ENCODE measurements around the gene MTAP. TPM values are rescaled to one million over a fixed set of nuclear protein-coding genes. Genes with fewer than 3 reads are reported as not detected.

The MTAP gene
- polyA plus RNA-seq, 1 donor (not counting 4 experiments of a cell fraction or from before 2014, with no cell fraction given) = 48.7 TPM

GRCh38 chr9:21871256-21871975 lies 69.0 kb downstream of the MTAP start:
- Histone ChIP-seq H4K20me1 (ENCODE audit: control insufficient read depth, extremely low read depth, insufficient read depth, low read length) (no peaks in the 10 kb centered on the region), H2AFZ (ENCODE audit: control insufficient read depth, low read length) (no peak overlapping the region), H3K36me3 (ENCODE audit: control insufficient read depth in 2 of 2, extremely low read depth in 1 of 2, insufficient read depth in 2 of 2, low read length in 2 of 2) (peaks cover 5% of the 10 kb centered on the region in 2 experiments), H3K4me1 (ENCODE audit: control insufficient read depth, extremely low read depth, insufficient read depth, low read length) (peaks cover 20% of the 10 kb centered on the region), H3K9me3 (ENCODE audit: control insufficient read depth, low read depth, low read length) (no peaks in the 10 kb centered on the region), H3K9ac (ENCODE audit: control insufficient read depth, extremely low read depth, insufficient read depth, low read length) (no peak overlapping the region), H3K79me2 (ENCODE audit: control insufficient read depth, insufficient read depth, low read length) (peaks cover 8% of the 10 kb centered on the region), H3K27me3 (ENCODE audit: control insufficient read depth, extremely low read depth, insufficient read depth, low read length) (no peaks in the 10 kb centered on the region), H3K4me2 (ENCODE audit: control insufficient read depth, extremely low read depth, insufficient read depth, low read depth, low read length) (no peak overlapping the region), H3K27ac (ENCODE audit: control insufficient read depth, insufficient read depth, low read length) (no peak overlapping the region), H3K4me3 (ENCODE audit: control insufficient read depth in 2 of 3, extremely low read depth in 1 of 3, insufficient read depth in 2 of 3, low read depth in 1 of 3, low read length in 3 of 3) (no peak overlapping the region), H3K9me1 (ENCODE audit: control insufficient read depth, extremely low read depth, insufficient read depth, low read length) (no peaks in the 10 kb centered on the region)
- FAIRE-seq (no peak), DNase-seq (ENCODE audit: low read depth, low spot score) (no peak)
- TF ChIP-seq EZH2 (IDR thresholded peaks at IDR 0.05; ENCODE audit: low read length) = no peak
- no peak for TF ChIP-seq CTCF (optimal IDR thresholded peaks at IDR 0.05 in 1 of 3, IDR thresholded peaks at IDR 0.05 in 1 of 3, conservative IDR thresholded peaks at IDR 0.05 in 1 of 3; ENCODE audit: extremely low read depth in 1 of 3, insufficient read depth in 2 of 3, low read length in 3 of 3)
- dilution Hi-C loops (cut with MboI; ENCODE audit: extremely low pct_ligation_motif_present, low sequenced_read_pairs) = no loop called here

GRCh38 chr9:21872696-21873095 lies 70.3 kb downstream of the MTAP start:
- Histone ChIP-seq H3K4me1 (ENCODE audit: control insufficient read depth, extremely low read depth, insufficient read depth, low read length) (peaks cover 20% of the 10 kb centered on the region), H3K27ac (ENCODE audit: control insufficient read depth, insufficient read depth, low read length) (no peak overlapping the region), H3K9ac (ENCODE audit: control insufficient read depth, extremely low read depth, insufficient read depth, low read length) (no peak overlapping the region), H2AFZ (ENCODE audit: control insufficient read depth, low read length) (no peak overlapping the region), H3K9me1 (ENCODE audit: control insufficient read depth, extremely low read depth, insufficient read depth, low read length) (no peaks in the 10 kb centered on the region), H3K9me3 (ENCODE audit: control insufficient read depth, low read depth, low read length) (no peaks in the 10 kb centered on the region), H3K4me2 (ENCODE audit: control insufficient read depth, extremely low read depth, insufficient read depth, low read depth, low read length) (no peak overlapping the region), H4K20me1 (ENCODE audit: control insufficient read depth, extremely low read depth, insufficient read depth, low read length) (no peaks in the 10 kb centered on the region), H3K27me3 (ENCODE audit: control insufficient read depth, extremely low read depth, insufficient read depth, low read length) (no peaks in the 10 kb centered on the region), H3K36me3 (ENCODE audit: control insufficient read depth in 2 of 2, extremely low read depth in 1 of 2, insufficient read depth in 2 of 2, low read length in 2 of 2) (peaks cover 5% of the 10 kb centered on the region in 2 experiments), H3K79me2 (ENCODE audit: control insufficient read depth, insufficient read depth, low read length) (peaks cover 19% of the 10 kb centered on the region), H3K4me3 (ENCODE audit: control insufficient read depth in 2 of 3, extremely low read depth in 1 of 3, insufficient read depth in 2 of 3, low read depth in 1 of 3, low read length in 3 of 3) (no peak overlapping the region)
- dilution Hi-C loops (cut with MboI; ENCODE audit: extremely low pct_ligation_motif_present, low sequenced_read_pairs) = no loop called here
- DNase-seq (ENCODE audit: low read depth, low spot score) (no peak), FAIRE-seq (peak; percentile 66)
- TF ChIP-seq EZH2 (IDR thresholded peaks at IDR 0.05; ENCODE audit: low read length) (no peak), CTCF (optimal IDR thresholded peaks at IDR 0.05 in 1 of 3, IDR thresholded peaks at IDR 0.05 in 1 of 3, conservative IDR thresholded peaks at IDR 0.05 in 1 of 3; ENCODE audit: extremely low read depth in 1 of 3, insufficient read depth in 2 of 3, low read length in 3 of 3) (no peak)
